CD4-positive, alpha-beta T cell treated with Interleukin-4 for 4 hours (primary cell): ENCODE results near the gene RWDD3.

Experiments used
- DNase-seq: peaks from one replicate; pipeline ENCODE4 v3.0.0-alpha.2; 2020

RWDD3 gene, protein sequence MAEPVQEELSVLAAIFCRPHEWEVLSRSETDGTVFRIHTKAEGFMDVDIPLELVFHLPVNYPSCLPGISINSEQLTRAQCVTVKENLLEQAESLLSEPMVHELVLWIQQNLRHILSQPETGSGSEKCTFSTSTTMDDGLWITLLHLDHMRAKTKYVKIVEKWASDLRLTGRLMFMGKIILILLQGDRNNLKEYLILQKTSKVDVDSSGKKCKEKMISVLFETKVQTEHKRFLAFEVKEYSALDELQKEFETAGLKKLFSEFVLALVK

DNA sequence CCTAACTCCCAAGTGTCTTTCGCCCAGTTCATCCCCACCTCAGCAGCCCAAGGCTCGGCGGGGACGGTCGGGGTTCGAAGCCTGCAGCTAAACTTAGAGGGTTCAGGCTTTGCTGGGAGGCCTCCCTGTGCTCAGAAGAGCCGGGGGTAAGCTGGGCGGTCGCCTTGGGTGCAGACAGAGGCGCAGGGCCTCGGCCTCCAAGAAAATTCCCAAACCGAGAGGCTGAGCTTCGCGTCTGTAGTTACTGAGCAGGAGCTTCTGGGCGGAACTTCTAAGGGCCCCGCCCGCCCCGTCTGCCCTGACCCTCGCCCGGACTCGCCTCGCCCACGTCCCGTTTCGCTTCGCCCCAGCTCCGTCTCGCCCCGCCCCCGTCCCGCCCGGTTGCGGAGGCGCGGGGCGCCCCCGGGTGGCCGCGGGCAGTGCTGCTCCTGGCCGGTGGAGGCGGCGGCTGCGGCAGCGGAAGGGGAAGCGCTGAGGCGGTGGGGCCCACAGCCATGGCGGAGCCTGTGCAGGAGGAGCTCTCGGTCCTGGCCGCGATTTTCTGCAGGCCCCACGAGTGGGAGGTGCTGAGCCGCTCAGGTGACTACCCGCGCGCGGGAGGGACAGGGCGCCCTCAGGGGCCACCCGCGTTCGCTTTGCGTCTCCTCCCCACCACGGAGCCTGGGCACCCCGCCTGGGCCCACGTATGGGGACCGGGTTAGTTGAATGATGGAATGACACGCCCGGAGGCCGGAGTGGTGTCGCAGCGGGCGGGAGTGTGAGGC is at the start of gene RWDD3:
RWDD3 (plus strand) TSS at position 474 of the 764 bp plus-strand sequence; CDS start at position 495, 21 bp downstream.
- peak; percentile 90 for DNase-seq

DNA sequence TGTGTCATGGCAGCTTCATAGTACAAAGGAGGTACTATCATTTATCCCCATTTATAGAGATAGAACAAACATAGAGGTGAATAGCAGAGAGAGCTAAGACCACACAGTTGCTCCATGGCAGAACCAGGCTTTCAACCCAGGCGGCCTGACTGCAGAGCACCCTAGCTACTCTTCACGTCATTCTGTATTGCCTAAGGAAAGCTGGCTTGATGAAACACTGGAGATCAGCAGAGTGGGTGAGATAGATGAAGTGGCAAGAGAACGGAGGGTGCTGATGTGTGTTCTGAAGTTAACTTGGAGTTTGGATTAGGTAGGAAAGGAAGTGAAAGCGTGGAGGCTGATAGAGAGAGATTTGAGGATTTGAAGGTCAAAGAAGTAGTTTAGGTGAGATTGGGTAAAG is 47.9 kb upstream of the RWDD3 start:
- no peak for DNase-seq

DNA sequence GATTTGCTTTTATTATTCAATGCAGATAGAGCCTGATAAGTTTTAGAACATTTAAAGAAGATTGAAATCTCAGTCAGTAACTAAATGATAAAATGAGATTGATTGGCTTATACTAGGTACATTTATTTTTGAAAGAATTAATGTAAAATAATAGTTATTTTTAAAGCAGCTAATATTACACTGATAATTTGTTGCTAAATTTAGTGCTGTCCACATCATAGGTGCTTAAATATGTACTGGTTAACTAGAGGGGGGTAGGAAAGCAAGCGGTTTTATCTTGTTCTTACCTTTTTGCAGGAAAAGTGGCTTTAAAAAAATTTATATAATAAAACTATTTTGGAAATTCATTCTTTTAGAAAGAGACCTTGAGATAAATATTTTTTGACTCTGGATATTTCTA is 40.4 kb upstream of the RWDD3 start:
- DNase-seq = no peak

DNA sequence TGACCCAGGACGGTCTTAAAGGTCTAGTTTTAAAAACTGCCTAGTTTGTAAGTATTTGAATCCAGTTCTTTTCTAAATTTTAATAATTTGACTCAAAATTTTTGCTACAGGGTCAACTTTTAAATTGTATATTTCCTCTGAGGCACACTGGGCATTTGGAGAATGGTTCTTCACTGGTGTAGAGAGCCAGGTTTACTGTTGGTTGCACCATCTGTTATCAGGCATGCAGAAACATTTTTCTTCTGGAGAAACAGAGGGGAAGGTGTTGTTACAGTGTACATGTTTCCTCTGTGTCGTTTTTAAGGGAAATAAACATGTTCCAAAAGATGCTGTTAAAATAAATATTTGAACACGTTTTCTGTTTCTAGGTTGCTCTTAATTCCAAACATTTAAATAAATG is 39.0 kb upstream of the RWDD3 start:
- DNase-seq = no peak

DNA sequence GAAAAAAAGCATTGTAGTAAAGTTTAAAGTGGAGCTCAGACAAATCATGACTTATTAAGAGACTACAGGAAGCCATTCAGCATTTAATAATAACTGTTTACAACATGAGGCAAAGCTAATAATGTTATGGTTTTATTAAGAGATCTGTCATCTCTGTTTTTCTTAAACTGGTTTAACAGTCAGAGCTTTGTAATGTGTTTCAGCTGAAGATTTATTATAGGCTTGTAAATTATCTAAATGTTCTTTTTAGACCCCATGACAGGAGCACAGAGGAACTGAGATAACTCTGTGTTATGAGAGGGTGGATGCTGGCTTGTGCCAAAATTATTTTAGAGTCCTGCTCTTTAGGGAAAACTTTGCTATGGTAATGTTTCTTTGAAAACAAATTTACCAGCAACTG is 38.0 kb upstream of the RWDD3 start:
- DNase-seq = no peak

DNA sequence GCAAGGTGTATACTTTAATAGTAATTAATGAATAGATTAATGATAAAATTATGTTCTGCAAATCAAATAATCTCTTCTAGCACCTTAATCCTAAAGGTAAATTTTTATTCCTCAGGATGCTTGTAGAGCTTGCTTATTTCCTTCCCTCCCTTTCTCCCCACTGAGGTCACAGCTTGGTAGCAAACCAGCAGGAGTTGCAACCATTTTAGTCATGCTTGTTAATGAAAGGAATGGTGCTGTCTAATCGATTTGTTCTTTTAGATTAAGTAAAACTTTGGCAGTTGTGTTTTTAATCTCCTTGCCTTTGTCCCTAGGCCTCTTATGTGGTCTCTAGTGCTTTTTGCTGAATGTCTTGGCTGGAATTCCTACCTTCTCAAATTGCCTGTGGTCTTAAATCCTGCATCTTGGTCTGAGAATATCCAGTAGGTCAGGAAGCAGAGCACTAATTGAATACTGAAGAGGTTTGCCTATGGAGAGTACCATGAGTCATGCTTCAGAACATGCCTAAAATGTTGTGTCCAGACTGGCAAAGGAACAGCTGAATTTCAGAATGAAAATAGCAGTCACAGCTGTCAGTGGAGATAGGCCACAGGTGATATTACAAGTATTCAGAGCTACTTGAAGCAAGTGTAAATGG is 36.3 kb upstream of the RWDD3 start:
- DNase-seq = no peak

DNA sequence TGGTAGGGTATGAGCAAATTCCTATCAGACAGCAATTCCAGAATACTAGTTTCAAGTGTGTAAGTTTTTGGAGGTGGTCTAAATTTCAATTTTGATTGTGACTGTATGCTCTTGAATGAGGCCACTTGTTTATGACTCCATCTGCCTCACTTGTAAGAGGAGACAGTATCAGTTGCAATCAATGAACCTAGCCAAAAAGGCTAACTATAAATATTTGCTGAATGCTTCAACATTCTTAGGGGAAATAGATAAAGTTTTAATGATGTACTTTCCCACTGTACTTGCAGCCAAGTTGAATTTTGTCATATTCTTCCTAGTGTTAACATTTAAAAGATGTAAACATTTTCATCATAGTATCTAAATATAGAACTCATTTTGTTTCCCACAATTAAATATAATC is 32.1 kb upstream of the RWDD3 start:
- no peak for DNase-seq

DNA sequence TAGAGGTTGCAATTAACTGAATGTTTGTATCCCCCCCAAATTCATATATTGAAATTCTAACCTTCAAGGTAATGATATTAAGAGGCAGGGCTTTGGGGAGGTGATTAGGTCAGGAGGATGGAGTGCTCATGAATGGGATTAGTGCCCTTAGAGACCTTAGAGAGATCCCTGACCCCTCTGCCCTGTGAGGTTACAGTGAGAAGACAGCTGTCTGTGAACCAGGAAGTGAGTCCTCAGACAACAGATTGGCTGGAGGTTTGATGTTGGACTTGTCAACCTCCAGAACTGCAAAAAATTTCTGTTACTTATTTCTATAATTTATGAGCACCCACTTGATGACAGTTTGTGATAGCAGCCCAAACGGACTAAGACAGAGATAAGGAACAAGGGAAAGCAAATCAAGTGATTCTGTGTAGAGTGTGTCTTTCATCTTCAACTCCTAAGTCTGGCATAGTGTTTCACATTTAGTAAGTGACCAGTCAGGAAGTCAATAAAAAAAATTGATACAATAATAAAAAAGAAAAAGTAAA is 30.0 kb upstream of the RWDD3 start:
- no peak for DNase-seq

DNA sequence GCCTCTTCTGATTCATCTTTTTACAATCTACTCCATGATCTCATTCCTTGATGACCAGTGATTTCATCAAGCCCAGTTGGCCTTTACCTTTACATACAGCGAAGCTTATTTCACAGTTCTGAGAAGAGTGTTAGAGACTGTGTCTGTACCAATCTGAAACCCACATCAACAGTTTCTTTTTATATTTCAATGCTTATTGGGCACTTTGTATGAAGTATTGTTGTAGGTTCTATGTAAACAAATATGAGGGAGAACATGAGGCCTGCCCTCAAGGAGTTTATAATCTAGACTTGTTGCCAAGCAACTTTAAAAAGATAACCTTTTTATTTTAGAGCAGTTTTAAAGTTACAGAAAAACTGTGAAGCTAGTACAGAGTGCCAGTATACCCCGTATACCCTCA is 27.5 kb upstream of the RWDD3 start:
- no peak for DNase-seq

DNA sequence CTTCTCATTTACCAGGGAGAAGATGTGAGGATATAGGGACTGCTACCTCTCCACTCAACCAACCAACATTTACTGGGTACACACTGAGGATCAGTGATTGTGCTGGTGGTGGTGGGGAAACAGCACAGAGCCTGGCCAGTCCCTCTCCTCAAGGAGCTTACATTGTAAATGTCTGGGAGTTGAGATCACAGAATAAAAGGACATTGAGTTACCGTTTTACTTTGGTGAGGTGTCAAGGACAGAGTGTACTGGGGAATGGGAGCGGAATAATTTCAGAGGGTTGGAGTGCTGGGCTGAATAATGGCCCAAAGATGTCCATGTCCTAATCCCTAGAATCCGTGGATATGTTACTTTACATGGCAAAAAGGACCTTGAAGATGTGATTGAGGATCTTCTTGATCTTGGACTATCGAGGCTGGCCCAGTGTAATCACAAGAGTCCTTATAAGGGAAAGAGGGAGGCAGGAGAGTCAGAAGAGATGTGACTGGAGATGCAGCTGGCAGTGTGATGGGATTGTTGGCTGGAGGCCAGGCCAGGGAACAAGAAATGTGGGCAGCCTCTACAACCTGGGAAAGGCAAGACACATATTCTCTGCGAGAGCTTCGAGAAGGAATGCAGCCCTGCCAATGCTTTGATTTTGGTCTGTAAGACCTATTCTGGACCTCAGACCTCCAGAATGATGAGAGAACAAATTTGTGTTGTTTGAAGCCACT is 26.6 kb upstream of the RWDD3 start:
- no peak for DNase-seq

DNA sequence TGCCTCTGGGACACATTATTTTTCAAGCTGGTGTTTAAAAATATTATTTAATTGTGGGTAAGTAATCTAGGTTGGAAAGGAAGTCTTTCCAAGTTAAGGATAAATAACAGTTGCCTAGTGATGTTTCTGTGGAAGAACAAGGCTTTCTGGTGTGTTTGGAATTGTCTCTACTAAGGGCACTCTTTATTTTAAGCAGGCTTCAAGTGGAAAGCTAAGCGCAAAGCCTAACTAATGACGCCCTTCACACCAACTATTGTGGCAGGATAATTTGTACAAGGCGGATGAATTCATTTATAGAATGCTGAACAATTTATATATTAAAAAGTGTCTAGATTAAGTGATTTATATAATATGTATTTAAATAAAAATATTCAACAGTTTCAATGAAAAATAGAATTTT is 25.1 kb upstream of the RWDD3 start:
- DNase-seq = no peak

DNA sequence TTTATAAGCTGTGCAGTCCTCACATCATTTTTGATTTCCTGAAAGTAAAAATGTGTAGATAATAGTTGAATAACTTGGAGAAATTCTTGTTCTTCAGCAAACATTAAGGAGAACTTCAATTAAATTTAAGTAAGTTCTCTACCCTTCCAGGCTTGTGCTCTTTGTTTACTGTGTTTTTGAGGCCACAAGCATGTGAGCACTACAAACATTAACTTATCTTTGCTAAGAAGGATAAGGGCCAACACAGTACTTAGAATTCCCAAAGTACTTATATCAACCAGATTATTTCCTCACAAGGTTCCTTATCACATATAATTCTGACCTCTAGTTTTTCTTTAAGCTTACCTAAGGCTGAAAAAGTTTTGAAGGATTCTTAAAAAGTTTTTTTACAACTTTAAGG is 24.7 kb upstream of the RWDD3 start:
- DNase-seq = no peak

DNA sequence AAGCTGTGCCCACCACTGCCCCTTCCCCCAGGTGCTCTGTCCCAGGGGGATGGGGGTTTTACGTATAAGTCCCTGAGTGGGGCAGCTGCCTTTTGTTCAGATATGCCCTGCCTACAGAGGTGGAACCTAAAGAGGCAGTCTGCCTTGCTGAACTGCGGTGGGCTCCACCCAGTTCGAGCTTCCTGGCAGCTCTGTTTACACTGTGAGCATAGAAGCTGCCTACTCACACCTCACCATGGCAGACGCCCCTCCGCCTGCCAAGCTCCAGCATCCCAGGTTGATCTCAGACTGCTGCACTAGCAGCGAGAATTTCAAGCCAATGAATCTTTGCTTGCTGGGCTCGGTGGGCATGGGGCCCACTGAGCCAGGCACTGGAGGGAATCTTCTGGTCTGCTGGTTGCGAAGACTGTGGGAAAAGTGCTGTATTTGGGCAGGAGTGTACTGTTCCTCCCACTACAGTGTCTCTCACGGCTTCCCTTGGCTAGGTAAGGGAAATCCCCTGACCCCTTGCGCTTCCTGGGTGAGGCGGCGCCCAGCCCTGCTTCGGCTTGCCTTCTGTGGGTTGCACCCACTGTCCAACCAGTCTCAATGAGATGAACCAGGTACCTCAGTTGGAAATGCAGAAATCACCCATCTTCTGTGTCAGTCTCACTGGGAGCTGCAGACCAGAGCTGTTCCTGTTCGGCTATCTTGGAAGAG is 17.6 kb upstream of the RWDD3 start:
- DNase-seq = peak; percentile 19

DNA sequence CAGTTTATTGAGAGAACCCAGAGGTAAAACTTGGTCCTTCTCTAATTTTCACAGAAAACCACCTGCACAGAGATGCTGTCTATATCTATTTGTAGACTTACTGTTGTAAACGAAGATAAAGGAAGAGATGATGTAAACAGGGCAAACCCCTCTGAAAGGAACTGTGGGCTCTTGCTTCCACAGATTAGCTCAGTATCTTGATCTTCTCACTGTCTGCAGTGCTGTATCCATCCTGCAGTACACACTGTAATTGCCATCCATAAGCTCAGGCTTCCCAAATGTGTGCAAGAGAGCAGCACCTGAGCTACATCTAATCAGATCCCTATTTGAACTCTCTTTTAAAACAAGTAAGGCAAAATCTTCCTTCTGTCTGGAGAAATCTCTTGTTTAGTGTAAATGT is 16.6 kb upstream of the RWDD3 start:
- DNase-seq = no peak

DNA sequence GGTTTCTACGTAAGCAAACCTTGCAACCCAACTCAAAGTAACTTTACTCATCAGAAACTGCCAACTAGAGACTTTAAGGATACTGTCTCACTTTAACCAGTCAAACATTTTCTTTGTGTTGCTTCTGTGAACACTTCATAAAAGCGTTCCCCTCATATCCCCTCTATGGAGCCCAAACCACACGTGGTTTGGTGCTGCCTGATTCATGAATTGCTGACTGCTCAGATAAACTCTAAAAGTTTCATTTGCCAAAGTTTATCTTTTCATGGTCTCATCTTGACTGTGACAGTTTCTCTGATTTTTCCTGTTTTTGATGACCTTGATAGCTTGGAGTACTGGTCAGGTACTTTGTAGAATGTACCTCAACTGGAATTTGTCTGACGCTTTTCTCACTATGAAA is 14.6 kb upstream of the RWDD3 start:
- no peak for DNase-seq

DNA sequence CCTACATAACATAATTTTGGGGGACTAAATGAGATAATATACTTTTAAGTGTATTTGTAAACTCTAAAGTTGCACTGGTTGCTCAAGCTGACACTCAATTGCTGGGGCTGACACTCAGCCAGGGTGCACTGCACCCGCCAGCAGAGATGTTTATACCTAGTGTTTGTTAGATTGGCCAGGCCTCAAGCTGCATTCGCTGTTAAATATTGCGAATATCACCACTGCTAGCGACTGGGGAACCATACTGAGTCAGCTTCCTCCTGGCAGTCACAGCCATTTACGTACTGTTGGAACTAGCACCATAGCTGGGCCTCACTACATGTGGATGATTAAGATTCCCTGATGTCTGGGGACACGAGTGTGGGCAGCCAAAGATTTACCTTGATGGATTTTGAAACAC is 12.7 kb upstream of the RWDD3 start:
- no peak for DNase-seq

DNA sequence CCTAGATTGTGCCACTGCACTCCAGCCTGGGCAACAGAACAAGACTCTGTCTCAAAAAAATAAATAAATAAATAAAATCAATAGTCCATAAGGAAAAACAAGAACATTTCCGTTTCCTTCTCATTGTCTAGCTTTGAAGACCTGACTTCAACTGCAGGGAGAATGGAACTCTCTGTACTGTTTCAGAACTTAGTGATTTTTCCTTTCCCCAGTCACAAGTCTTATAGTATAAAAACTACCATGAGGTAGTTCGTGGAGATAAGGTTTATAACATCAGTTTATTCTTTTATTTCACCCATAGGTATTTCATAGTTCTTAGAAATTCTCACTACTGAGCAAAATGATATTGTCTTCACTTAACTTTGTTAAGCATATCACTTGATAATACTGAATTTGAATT is 11.4 kb upstream of the RWDD3 start:
- DNase-seq = no peak

DNA sequence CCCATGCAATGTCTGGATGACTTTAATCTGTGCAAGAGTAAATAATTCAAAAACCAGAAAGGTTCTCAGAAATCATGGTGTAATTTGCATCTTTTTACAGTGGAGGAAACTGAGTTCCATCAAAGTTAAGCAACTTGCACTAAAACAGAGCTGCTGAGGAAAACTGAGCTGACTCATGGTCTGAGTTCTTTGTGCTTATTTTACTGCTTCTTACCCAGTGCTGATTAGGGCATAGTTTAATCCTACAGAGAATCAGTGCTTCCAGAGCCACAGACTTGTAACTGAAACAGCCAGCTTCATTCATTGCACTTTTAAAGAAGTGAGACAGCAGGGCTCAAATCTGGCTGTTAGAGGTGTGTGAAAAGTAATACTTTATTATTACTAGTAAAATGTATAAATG is 10.9 kb upstream of the RWDD3 start:
- DNase-seq = no peak

DNA sequence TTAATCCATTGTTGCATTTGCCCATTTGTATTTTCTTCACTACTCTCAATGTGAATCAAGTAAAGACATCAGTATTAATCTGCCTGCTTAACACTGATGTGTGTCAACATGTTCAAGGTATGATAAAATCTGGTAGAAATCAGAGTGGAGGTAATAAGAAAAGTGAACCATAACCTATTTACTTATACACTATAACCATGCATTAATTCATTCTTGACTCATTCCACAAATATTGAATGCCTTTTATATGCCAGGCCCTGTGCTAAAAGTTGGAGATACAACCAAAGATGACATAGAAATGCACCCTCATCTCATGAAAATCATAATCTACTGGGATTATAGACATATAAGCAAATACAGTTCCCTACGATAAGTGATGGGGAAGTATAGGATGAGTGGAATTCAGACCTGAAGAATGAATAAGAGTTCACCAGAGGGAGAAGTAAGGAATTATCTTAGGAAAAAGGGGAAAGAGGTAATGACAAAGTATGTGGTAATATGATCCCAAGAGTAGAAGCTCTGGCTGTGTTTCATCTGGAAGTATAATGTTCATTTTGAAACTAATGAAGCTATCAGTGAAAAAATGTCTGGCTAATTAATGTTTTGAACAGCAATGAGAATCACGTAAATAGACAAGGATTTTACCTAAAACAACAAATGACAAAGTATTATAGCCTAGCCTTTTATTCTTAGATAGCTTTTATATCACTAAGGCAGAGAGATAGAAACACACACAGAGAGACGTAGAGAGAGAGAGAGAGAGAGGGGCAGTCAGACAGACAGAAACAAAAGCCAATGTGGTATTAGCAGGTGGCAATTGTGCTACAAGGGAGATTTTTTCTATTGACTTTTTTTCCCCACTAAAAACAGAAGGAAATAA is 7.0 kb upstream of the RWDD3 start:
- DNase-seq = no peak

DNA sequence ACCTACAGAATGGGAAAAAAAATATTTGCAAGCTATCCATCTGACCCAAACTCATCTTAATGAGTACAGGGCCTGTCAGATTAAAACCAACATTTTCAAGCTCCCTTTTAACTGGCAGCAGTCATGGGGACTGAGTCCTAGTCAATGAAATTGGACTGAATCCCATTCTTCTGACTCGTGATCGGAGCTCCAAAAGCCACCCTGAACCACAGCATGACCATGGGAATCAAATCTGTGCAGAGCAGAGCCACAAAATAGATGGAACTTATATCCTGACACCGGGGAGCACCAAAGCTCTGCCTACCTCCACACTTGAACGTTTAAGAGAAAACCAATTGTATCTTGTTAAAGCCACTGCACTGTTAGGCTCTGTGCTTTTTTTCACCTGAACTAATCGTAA is 5.0 kb upstream of the RWDD3 start:
- no peak for DNase-seq

DNA sequence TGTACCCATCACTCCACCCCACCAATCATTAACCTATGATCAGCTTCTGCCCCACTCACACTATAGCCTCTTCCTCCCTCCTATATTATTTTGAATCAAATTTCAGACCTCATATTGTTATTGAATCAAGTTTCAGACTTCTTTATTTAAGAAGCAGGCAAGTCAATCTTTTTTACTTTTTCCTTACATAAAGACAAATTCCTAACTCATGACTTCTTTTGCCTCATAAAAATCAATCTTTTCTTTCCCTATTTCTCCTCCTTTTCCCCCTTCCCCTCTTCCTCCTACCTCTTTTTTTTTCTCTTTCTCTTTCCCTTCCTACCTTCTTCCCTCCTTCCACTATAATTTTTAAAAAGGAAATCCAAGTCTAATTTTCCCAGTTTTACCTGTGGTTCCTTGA is 4.3 kb upstream of the RWDD3 start:
- no peak for DNase-seq

DNA sequence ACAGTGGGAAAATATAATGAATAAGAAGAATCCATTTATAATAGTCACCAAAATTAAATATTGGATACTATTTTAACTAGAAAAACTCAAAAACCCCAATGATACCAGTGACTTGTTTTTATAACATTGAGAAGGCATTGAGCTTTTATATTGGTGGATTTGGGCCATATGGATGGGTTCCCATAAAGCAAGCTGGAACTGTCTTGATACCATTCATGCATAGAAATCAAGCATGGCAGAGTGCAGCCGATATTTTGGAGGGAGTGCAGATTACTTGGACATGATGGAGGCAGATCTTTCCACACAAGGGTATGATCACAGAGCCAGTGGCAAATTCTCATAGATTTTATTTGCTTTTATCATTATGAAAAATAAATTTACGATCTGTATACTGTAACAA is 3.8 kb upstream of the RWDD3 start:
- DNase-seq = no peak
